H1 (cell line): ENCODE results near the gene NME1. TPM values are rescaled to one million over a fixed set of nuclear protein-coding genes. Genes with fewer than 3 reads are reported as not detected.

Experiments used
- ASH2L ChIP-seq: fragments of 200-600, 300-600 bp; sonication (generic); IDR thresholded peaks from one replicate; pipeline ENCODE4 v1.7.1; 2017; ENCODE audit warnings: low read length
- ATF2 ChIP-seq: IDR thresholded peaks from 2 replicates; pipeline ENCODE4 v1.6.1; 2012; ENCODE audit warnings: low read length, inconsistent platforms
- ATF3 ChIP-seq: IDR thresholded peaks from 2 replicates; pipeline ENCODE4 v1.6.1; 2011; ENCODE audit warnings: low read depth, mild to moderate bottlenecking, low read length; ENCODE audit not compliant: insufficient read depth
- BRCA1 ChIP-seq: IDR thresholded peaks from 2 replicates; pipeline ENCODE4 v1.6.1; 2012; ENCODE audit warnings: low read depth, low read length, improper control_type of control experiment
- CBX5 ChIP-seq: fragments of 300-800, 300-1000 bp; sonication (generic); IDR thresholded peaks from 2 replicates; pipeline ENCODE4 v1.7.1; 2016; ENCODE audit warnings: antibody characterized with exemption, low read length, low read depth
- CEBPB ChIP-seq: IDR thresholded peaks from 2 replicates; pipeline ENCODE4 v1.6.1; 2012; ENCODE audit warnings: low read depth, low read length
- CHD1 ChIP-seq: IDR thresholded peaks from 2 replicates; pipeline ENCODE4 v1.6.1; 2012; ENCODE audit warnings: low read depth, low read length, improper control_type of control experiment
- E2F6 ChIP-seq: IDR thresholded peaks from 2 replicates; pipeline ENCODE4 v1.6.1; 2012; ENCODE audit warnings: inconsistent platforms
- HDAC2 ChIP-seq, 2 experiments: fragments of 300-600 bp in 1 of 2; sonication (generic) in 1 of 2; IDR thresholded peaks; 2 replicates each; pipeline ENCODE4 v1.6.1; 2011 to 2012; ENCODE audit warnings: low read depth in 2 of 2, low read length in 2 of 2, mild to moderate bottlenecking in 2 of 2, moderate library complexity in 2 of 2, borderline replicate concordance in 1 of 2, inconsistent platforms in 1 of 2
- KDM1A ChIP-seq: fragments of 200-600, 300-600 bp; sonication (generic); IDR thresholded peaks from 2 replicates; pipeline ENCODE4 v1.7.1; 2016; ENCODE audit warnings: mild to moderate bottlenecking, low read length, borderline replicate concordance
- KDM5A ChIP-seq: fragments of 200-600 bp; IDR thresholded peaks from 2 replicates; pipeline ENCODE4 v1.7.1; 2012; ENCODE audit warnings: mild to moderate bottlenecking, low read length, inconsistent platforms, mixed read lengths
- MAX ChIP-seq: IDR thresholded peaks from 2 replicates; pipeline ENCODE4 v1.6.1; 2012; ENCODE audit warnings: inconsistent platforms
- NANOG ChIP-seq: IDR thresholded peaks from 2 replicates; pipeline ENCODE4 v1.6.1; 2011; ENCODE audit warnings: low read length, low read depth, mild to moderate bottlenecking, inconsistent platforms; ENCODE audit not compliant: insufficient read depth, poor library complexity, severe bottlenecking
- POLR2A ChIP-seq, 2 experiments: IDR thresholded peaks; 1 replicate in 1 of 2; 2 replicates in 1 of 2; pipeline ENCODE4 v1.6.1; 2011; ENCODE audit warnings: low read depth in 2 of 2, low read length in 2 of 2, mild to moderate bottlenecking in 2 of 2; ENCODE audit errors: control extremely low read depth in 1 of 2
- RAD21 ChIP-seq, 2 experiments: IDR thresholded peaks in 1 of 2; conservative IDR thresholded peaks in 1 of 2; 2 replicates each; pipeline ENCODE4 v1.6.1; 2011; ENCODE audit warnings: low read depth in 2 of 2, low read length in 2 of 2, improper control_type of control experiment in 1 of 2, inconsistent platforms in 1 of 2, mild to moderate bottlenecking in 1 of 2, moderate library complexity in 1 of 2
- RNF2 ChIP-seq: fragments of 200-900, 300-1000 bp; sonication (generic); IDR thresholded peaks from 2 replicates; pipeline ENCODE4 v1.7.1; 2016; ENCODE audit warnings: borderline replicate concordance, low read depth, mild to moderate bottlenecking, antibody characterized with exemption, low read length; ENCODE audit not compliant: poor library complexity, severe bottlenecking; ENCODE audit errors: missing control alignments
- USF2 ChIP-seq: IDR thresholded peaks from 2 replicates; pipeline ENCODE4 v1.6.1; 2011; ENCODE audit warnings: low read length, improper control_type of control experiment
- YY1 ChIP-seq: IDR thresholded peaks from 2 replicates; pipeline ENCODE4 v1.6.1; 2011; ENCODE audit warnings: low read depth, mild to moderate bottlenecking, low read length
- polyA plus RNA-seq, 7 experiments: library from polyadenylated mRNA; depleted of rRNA in 3 of 7; stranded (reverse) in 5 of 7; unstranded in 2 of 7; fragments of >200 nt in 5 of 7; fragments of 200-250 nt in 2 of 7; gene quantifications; 1 replicate in 5 of 7; 2 replicates in 1 of 7; 4 replicates in 1 of 7; pipeline versions ENCODE4 v1.2.1 to v1.2.3, GENCODE V29; 2011 to 2013; ENCODE audit warnings: missing spikeins in 2 of 7, mixed read lengths in 2 of 7
- total RNA-seq: library from RNA; stranded (reverse); fragmentation: NEBNext Ultra II Directional; extraction: Animal tissue kit (Norgen Biotek cat#: 25700); gene quantifications from 2 replicates; pipeline ENCODE4 v1.2.1, GENCODE V29; 2021

NME1 gene
- total and polyA plus RNA-seq, 2 of the 8 experiments (the other 6 are each of a cell fraction or from before 2014, with no cell fraction given), result 307 to 380 TPM

GRCh38 chr17:51153210-51154072 is at the start of gene NME1 (continued):
- TF ChIP-seq RNF2 (no peak), CBX5 (no peak), BRCA1 (peak; percentile 59; the same call in 1 of the 2 replicates), ATF3 (no peak; the same call in 1 of the 2 replicates), HDAC2 (IDR thresholded peaks at IDR 0.05; ENCODE audit: borderline replicate concordance in 1 of 2, low read depth in 2 of 2, low read length in 2 of 2) (peak; percentile 77 to 87; a peak in 2 of 4 replicates), RAD21 (IDR thresholded peaks at IDR 0.05 in 1 of 2, conservative IDR thresholded peaks at IDR 0.05 in 1 of 2; ENCODE audit: low read depth in 2 of 2, low read length in 2 of 2) (peak; percentile 85 to 87), MAX (peak; percentile 100), ASH2L (peak; percentile 98), USF2 (peak; percentile 83), KDM5A (peak; percentile 86), CEBPB (no peak), E2F6 (peak; percentile 63; the same call in 1 of the 2 replicates), CHD1 (no peak), NANOG (no peak), ATF2 (peak; percentile 74; the same call in 1 of the 2 replicates), KDM1A (no peak), YY1 (peak; percentile 76; the same call in 1 of the 2 replicates), POLR2A (IDR thresholded peaks at IDR 0.05; ENCODE audit: control extremely low read depth in 1 of 2, low read depth in 2 of 2, low read length in 2 of 2) (peak; percentile 84 to 88)
